H9 (cell line): ENCODE results near the gene EDN3. TPM values are rescaled to one million over a fixed set of nuclear protein-coding genes. Genes with fewer than 3 reads are reported as not detected.

Experiments
- DNase-seq: peaks from one replicate; pipeline ENCODE4 v3.0.0-alpha.2; 2017
- H2AFZ ChIP-seq: one replicate; pipeline ENCODE4 v1.6.1; 2013; ENCODE audit warnings: mild to moderate bottlenecking, low read length, control low read depth, moderate library complexity
- H2AK5ac ChIP-seq: 2 replicates; pipeline ENCODE4 v1.6.1; 2013; ENCODE audit warnings: low read length, control low read depth, mixed read lengths; ENCODE audit not compliant: insufficient read length
- H2BK120ac ChIP-seq: one replicate; pipeline ENCODE4 v1.6.1; 2013; ENCODE audit warnings: low read depth, mild to moderate bottlenecking, low read length, control low read depth, inconsistent platforms; ENCODE audit not compliant: poor library complexity, severe bottlenecking
- H2BK12ac ChIP-seq: 2 replicates; pipeline ENCODE4 v1.6.1; 2013; ENCODE audit warnings: low read length, control low read depth, mixed read lengths, low read depth; ENCODE audit not compliant: insufficient read length
- H2BK15ac ChIP-seq: 2 replicates; pipeline ENCODE4 v1.6.1; 2013; ENCODE audit warnings: low read depth, low read length, control low read depth
- H2BK20ac ChIP-seq: one replicate; pipeline ENCODE4 v1.6.1; 2013; ENCODE audit warnings: low read depth, mild to moderate bottlenecking, low read length, control low read depth, inconsistent platforms; ENCODE audit not compliant: poor library complexity, severe bottlenecking
- H2BK5ac ChIP-seq: 2 replicates; pipeline ENCODE4 v1.6.1; 2013; ENCODE audit warnings: low read length, control low read depth, mixed read lengths; ENCODE audit not compliant: insufficient read length
- H3K14ac ChIP-seq: 2 replicates; pipeline ENCODE4 v1.6.1; 2013; ENCODE audit warnings: low read length, control low read depth; ENCODE audit not compliant: insufficient read depth
- H3K18ac ChIP-seq: 2 replicates; pipeline ENCODE4 v1.6.1; 2013; ENCODE audit warnings: low read depth, mild to moderate bottlenecking, mixed read lengths, low read length, control low read depth; ENCODE audit not compliant: insufficient read length
- H3K23ac ChIP-seq: 2 replicates; pipeline ENCODE4 v1.6.1; 2013; ENCODE audit warnings: low read length, control low read depth, mixed read lengths, low read depth; ENCODE audit not compliant: insufficient read length
- H3K23me2 ChIP-seq: 2 replicates; pipeline ENCODE4 v1.6.1; 2013; ENCODE audit warnings: low read depth, mild to moderate bottlenecking, mixed read lengths, low read length, control low read depth; ENCODE audit not compliant: insufficient read length, poor library complexity, severe bottlenecking
- H3K27ac ChIP-seq: 2 replicates; pipeline ENCODE4 v1.5.1; 2013; ENCODE audit warnings: low read length, control low read depth, mixed read lengths, low read depth; ENCODE audit not compliant: insufficient read length
- H3K27me3 ChIP-seq: 2 replicates; pipeline ENCODE4 v1.6.1; 2013; ENCODE audit warnings: low read length, control low read depth, inconsistent platforms; ENCODE audit not compliant: insufficient read depth
- H3K4ac ChIP-seq: 2 replicates; pipeline ENCODE4 v1.6.1; 2013; ENCODE audit warnings: low read depth, mild to moderate bottlenecking, control low read depth, inconsistent platforms, low read length, moderate library complexity
- H3K4me1 ChIP-seq: 2 replicates; pipeline ENCODE4 v1.6.1; 2013; ENCODE audit warnings: low read length, control low read depth, inconsistent platforms; ENCODE audit not compliant: insufficient read depth
- H3K4me2 ChIP-seq: 2 replicates; pipeline ENCODE4 v1.6.1; 2013; ENCODE audit warnings: low read length, control low read depth, mixed read lengths; ENCODE audit not compliant: insufficient read length, insufficient read depth
- H3K56ac ChIP-seq: 2 replicates; pipeline ENCODE4 v1.6.1; 2013; ENCODE audit warnings: low read depth, mild to moderate bottlenecking, mixed read lengths, low read length, control low read depth; ENCODE audit not compliant: insufficient read length
- H3K79me1 ChIP-seq: 2 replicates; pipeline ENCODE4 v1.6.1; 2013; ENCODE audit warnings: low read depth, mild to moderate bottlenecking, moderate library complexity, low read length, control low read depth, inconsistent platforms; ENCODE audit not compliant: insufficient read depth, poor library complexity, severe bottlenecking
- H3K79me2 ChIP-seq: 2 replicates; pipeline ENCODE4 v1.6.1; 2013; ENCODE audit warnings: low read length, control low read depth, inconsistent platforms; ENCODE audit not compliant: insufficient read depth
- H3K9ac ChIP-seq: 2 replicates; pipeline ENCODE4 v1.6.1; 2013; ENCODE audit warnings: low read length, control low read depth, mixed read lengths; ENCODE audit not compliant: insufficient read length; ENCODE audit errors: extremely low read depth
- H3K9me3 ChIP-seq: one replicate; pipeline ENCODE4 v1.6.1; 2013; ENCODE audit warnings: low read depth, low read length, inconsistent platforms; ENCODE audit not compliant: control insufficient read depth
- H3T11ph ChIP-seq: one replicate; pipeline ENCODE4 v1.6.1; 2013; ENCODE audit warnings: mild to moderate bottlenecking, low read length, control low read depth, inconsistent platforms
- H4K20me1 ChIP-seq: one replicate; pipeline ENCODE4 v1.6.1; 2013; ENCODE audit not compliant: control insufficient read depth, insufficient read length, insufficient read depth
- H4K5ac ChIP-seq: 2 replicates; pipeline ENCODE4 v1.6.1; 2013; ENCODE audit warnings: low read depth, mild to moderate bottlenecking, mixed read lengths, low read length, control low read depth; ENCODE audit not compliant: insufficient read length
- H4K8ac ChIP-seq: replicated peaks from 2 replicates; pipeline ENCODE4 v1.6.1; 2013; ENCODE audit warnings: low read length, control low read depth, mixed read lengths, low read depth; ENCODE audit not compliant: insufficient read length
- H4K91ac ChIP-seq: 2 replicates; pipeline ENCODE4 v1.6.1; 2013; ENCODE audit warnings: low read depth, mild to moderate bottlenecking, moderate library complexity, mixed read lengths, low read length, control low read depth; ENCODE audit not compliant: insufficient read length
- H3K27ac Mint-ChIP-seq, 3 experiments: 2 replicates in 2 of 3; 3 replicates in 1 of 3; pipeline ENCODE4 v1.8.0; 2020 to 2021; ENCODE audit warnings: mixed read lengths in 3 of 3, mild to moderate bottlenecking in 1 of 3, moderate library complexity in 1 of 3
- H3K27me3 Mint-ChIP-seq: 2 replicates; pipeline ENCODE4 v1.8.0; 2021; ENCODE audit warnings: low read depth, mild to moderate bottlenecking, moderate library complexity, mixed read lengths
- H3K36me3 Mint-ChIP-seq, 3 experiments: 2 replicates in 2 of 3; 3 replicates in 1 of 3; pipeline ENCODE4 v1.8.0; 2020 to 2021; ENCODE audit warnings: low read depth in 3 of 3, mixed read lengths in 3 of 3; ENCODE audit not compliant: insufficient read depth in 1 of 3
- H3K4me1 Mint-ChIP-seq, 2 experiments: 2 replicates each; pipeline ENCODE4 v1.8.0; 2020; ENCODE audit warnings: mixed read lengths in 2 of 2
- H3K4me3 Mint-ChIP-seq, 2 experiments: 2 replicates in 1 of 2; 3 replicates in 1 of 2; pipeline ENCODE4 v1.8.0; 2020 to 2021; ENCODE audit warnings: mild to moderate bottlenecking in 2 of 2, mixed read lengths in 2 of 2, moderate library complexity in 1 of 2
- H3K9me3 Mint-ChIP-seq, 2 experiments: 2 replicates in 1 of 2; 3 replicates in 1 of 2; pipeline ENCODE4 v1.8.0; 2020; ENCODE audit warnings: mild to moderate bottlenecking in 2 of 2, mixed read lengths in 2 of 2, moderate library complexity in 1 of 2
- CTCF ChIP-seq: fragments of 200-600 bp; sonication (generic); conservative IDR thresholded peaks from 3 replicates; pipeline ENCODE4 v1.8.0; 2021; ENCODE audit warnings: antibody characterized with exemption, mild to moderate bottlenecking
- WGBS: extraction: QIAGEN DNeasy Blood & Tissue Kit; methylation state at CpG from one replicate; pipeline ENCODE4 v1.1.7; 2013; ENCODE audit warnings: missing lambda C conversion rate, low lambda C conversion rate, mixed read lengths; ENCODE audit not compliant: insufficient read length; ENCODE audit errors: extremely low coverage; 5-methylcytosine and 5-hydroxymethylcytosine counted together
- total RNA-seq: library from RNA; stranded (reverse); gene quantifications from 2 replicates; pipeline ENCODE4 v1.2.1, GENCODE V29; 2021

EDN3 gene
- total RNA-seq, 1 experiment from 2014 or later, result 0.20 TPM

DNA sequence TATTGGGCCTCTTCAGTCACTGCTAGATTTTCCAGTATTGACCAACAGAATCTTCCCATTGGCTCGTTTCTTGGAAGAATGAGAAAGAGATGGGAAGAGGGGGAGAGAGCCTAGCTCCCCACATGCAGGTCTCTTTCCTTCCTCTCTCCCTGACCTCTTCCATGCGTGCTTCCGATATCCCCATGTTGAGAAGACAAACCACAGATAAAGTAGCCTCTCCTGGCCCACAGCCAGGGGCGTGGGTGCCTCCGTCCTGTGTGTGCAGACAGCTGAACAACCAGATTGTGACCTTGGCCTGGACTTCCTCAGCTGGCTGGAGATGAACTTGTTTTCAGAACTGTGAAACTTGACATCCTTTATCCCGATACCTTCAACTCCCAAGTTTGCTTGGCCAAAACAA lies 71.0 kb downstream of the EDN3 start:
- Histone ChIP-seq H3K14ac (no peak overlapping the region), H3K9me3 (no peaks in the 10 kb centered on the region), H3K23ac (no peak overlapping the region), H3K4me1 (no peaks in the 10 kb centered on the region), H4K8ac (no peak overlapping the region), H3K79me1 (no peaks in the 10 kb centered on the region), H2AK5ac (no peak overlapping the region), H3K4me2 (no peak overlapping the region), H3K27me3 (no peaks in the 10 kb centered on the region), H3K4ac (no peak overlapping the region), H4K20me1 (no peaks in the 10 kb centered on the region), H3T11ph (no peak overlapping the region), H3K79me2 (no peaks in the 10 kb centered on the region), H2BK120ac (no peak overlapping the region), H2BK5ac (no peak overlapping the region), H3K23me2 (no peaks in the 10 kb centered on the region), H4K5ac (no peak overlapping the region), H3K9ac (no peak overlapping the region), H3K27ac (no peak overlapping the region), H4K91ac (no peak overlapping the region), H3K56ac (no peak overlapping the region), H2BK15ac (no peak overlapping the region), H2BK20ac (no peak overlapping the region), H3K18ac (no peak overlapping the region), H2AFZ (no peak overlapping the region), H2BK12ac (no peak overlapping the region)
- WGBS, result no CpG with 5 or more reads among the region's 6 CpGs
- Mint-ChIP-seq H3K36me3 (no peaks in the 10 kb centered on the region), H3K4me1 (peaks cover 3 to 4% of the 10 kb centered on the region in 2 experiments; a peak in 2 of 4 replicates), H3K9me3 (no peaks in the 10 kb centered on the region; a peak in 1 of 5 replicates), H3K4me3 (no peak overlapping the region), H3K27ac (no peak overlapping the region), H3K27me3 (peaks cover 35% of the 10 kb centered on the region)
- no peak for DNase-seq
- no peak for TF ChIP-seq CTCF
